ENCODE data around the gene CADM2. TPM values are rescaled to one million over a fixed set of nuclear protein-coding genes. Genes with fewer than 3 reads are reported as not detected.

Gene CADM2
- total and polyA plus RNA-seq, 2 experiments from 2014 or later: 2.9 to 7.8 TPM

GRCh38 chr3:85167576-85167975 lies 208.8 kb downstream of the CADM2 start:
- Histone ChIP-seq H3K9me2 (replicated peaks; ENCODE audit: insufficient read depth) (no peaks in the 10 kb centered on the region), H3K4me2 (no peak overlapping the region), H3K27ac (no peak overlapping the region), H3K27me3 (no peaks in the 10 kb centered on the region), H3K36me3 (replicated peaks; ENCODE audit: insufficient read depth, low read depth) (no peaks in the 10 kb centered on the region), H3K9me3 (ENCODE audit: low read depth) (no peaks in the 10 kb centered on the region), H2AFZ (no peak overlapping the region), H3K4me1 (ENCODE audit: insufficient read depth) (no peaks in the 10 kb centered on the region), H3K4me3 (no peak overlapping the region), H4K20me1 (ENCODE audit: insufficient read depth, poor library complexity, severe bottlenecking) (no peaks in the 10 kb centered on the region), H3K79me2 (no peaks in the 10 kb centered on the region)
- WGBS (ENCODE audit: low lambda C conversion rate, missing lambda C conversion rate): 87% methylated on average over 1 of the region's 1 CpG
- no peak for TF ChIP-seq EZH2phosphoT487 (IDR thresholded peaks at IDR 0.05; ENCODE audit: low read depth, severe bottlenecking, unreplicated experiment)
- DNase-seq (ENCODE audit: low spot score): no peak

- Histone ChIP-seq H3K27ac (no peak overlapping the region), H2AFZ (no peak overlapping the region), H3K4me3 (no peak overlapping the region), H4K20me1 (ENCODE audit: insufficient read depth, poor library complexity, severe bottlenecking) (no peaks in the 10 kb centered on the region), H3K4me2 (no peak overlapping the region), H3K4me1 (ENCODE audit: insufficient read depth) (no peaks in the 10 kb centered on the region), H3K9me2 (replicated peaks; ENCODE audit: insufficient read depth) (no peaks in the 10 kb centered on the region), H3K36me3 (replicated peaks; ENCODE audit: insufficient read depth, low read depth) (no peaks in the 10 kb centered on the region), H3K79me2 (no peaks in the 10 kb centered on the region), H3K9me3 (ENCODE audit: low read depth) (no peaks in the 10 kb centered on the region), H3K27me3 (no peaks in the 10 kb centered on the region)
- 81% methylated on average over 1 of the region's 1 CpG for WGBS (ENCODE audit: low lambda C conversion rate, missing lambda C conversion rate)
- TF ChIP-seq EZH2 (IDR thresholded peaks at IDR 0.05; ENCODE audit: borderline replicate concordance) (no peak), EZH2phosphoT487 (IDR thresholded peaks at IDR 0.05; ENCODE audit: low read depth, severe bottlenecking, unreplicated experiment) (no peak)
- DNase-seq (ENCODE audit: low spot score): no peak
Observed at GRCh38 chr3:85170646-85171045, 211.9 kb downstream of the CADM2 start.

DNA sequence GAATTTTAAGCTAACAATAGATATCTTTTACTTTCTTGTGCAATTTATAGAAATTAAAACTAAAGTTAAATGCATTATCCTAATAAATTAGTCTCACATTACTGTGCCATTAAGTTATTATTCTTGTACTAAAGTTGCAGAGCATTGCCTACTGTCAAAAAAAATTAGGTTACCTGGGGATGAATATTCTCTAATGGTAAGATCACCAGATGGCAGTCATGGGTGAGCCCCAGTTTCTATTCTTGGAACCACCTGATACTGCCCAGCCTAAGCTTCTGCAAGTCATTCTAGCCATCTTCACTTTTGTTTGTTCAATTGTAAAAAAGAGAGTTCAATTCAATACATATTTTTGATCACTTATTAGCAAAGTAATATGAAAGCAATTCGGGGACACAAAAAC lies 213.2 kb downstream of the CADM2 start:
- H3K4me3 ChIP-seq: no peak overlapping the region
- no peak overlapping the region for H3K4me2 ChIP-seq
- H3K9me2 ChIP-seq (replicated peaks; ENCODE audit: insufficient read depth): no peaks in the 10 kb centered on the region
- no peak for DNase-seq (ENCODE audit: low spot score)
- no peak overlapping the region for H3K27ac ChIP-seq
- H2AFZ ChIP-seq: no peak overlapping the region
- no peaks in the 10 kb centered on the region for H3K9me3 ChIP-seq (ENCODE audit: low read depth)
- no peaks in the 10 kb centered on the region for H4K20me1 ChIP-seq (ENCODE audit: insufficient read depth, poor library complexity, severe bottlenecking)
- no peaks in the 10 kb centered on the region for H3K79me2 ChIP-seq
- no peaks in the 10 kb centered on the region for H3K36me3 ChIP-seq (replicated peaks; ENCODE audit: insufficient read depth, low read depth)
- TF ChIP-seq, protein P1, sequence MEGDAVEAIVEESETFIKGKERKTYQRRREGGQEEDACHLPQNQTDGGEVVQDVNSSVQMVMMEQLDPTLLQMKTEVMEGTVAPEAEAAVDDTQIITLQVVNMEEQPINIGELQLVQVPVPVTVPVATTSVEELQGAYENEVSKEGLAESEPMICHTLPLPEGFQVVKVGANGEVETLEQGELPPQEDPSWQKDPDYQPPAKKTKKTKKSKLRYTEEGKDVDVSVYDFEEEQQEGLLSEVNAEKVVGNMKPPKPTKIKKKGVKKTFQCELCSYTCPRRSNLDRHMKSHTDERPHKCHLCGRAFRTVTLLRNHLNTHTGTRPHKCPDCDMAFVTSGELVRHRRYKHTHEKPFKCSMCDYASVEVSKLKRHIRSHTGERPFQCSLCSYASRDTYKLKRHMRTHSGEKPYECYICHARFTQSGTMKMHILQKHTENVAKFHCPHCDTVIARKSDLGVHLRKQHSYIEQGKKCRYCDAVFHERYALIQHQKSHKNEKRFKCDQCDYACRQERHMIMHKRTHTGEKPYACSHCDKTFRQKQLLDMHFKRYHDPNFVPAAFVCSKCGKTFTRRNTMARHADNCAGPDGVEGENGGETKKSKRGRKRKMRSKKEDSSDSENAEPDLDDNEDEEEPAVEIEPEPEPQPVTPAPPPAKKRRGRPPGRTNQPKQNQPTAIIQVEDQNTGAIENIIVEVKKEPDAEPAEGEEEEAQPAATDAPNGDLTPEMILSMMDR (IDR thresholded peaks at IDR 0.05; ENCODE audit: poor library complexity): no peak
- no peak for TF ChIP-seq EZH2phosphoT487 (IDR thresholded peaks at IDR 0.05; ENCODE audit: low read depth, severe bottlenecking, unreplicated experiment)
- no peak for TF ChIP-seq EZH2 (IDR thresholded peaks at IDR 0.05; ENCODE audit: borderline replicate concordance)
- no peaks in the 10 kb centered on the region for H3K4me1 ChIP-seq (ENCODE audit: insufficient read depth)
- WGBS (ENCODE audit: low lambda C conversion rate, missing lambda C conversion rate): 94% methylated on average over 1 of the region's 1 CpG
- no peaks in the 10 kb centered on the region for H3K27me3 ChIP-seq

- 93% methylated on average over 1 of the region's 1 CpG for WGBS (ENCODE audit: low lambda C conversion rate, missing lambda C conversion rate)
- H3K4me2 ChIP-seq: no peak overlapping the region
- H3K9me3 ChIP-seq (ENCODE audit: low read depth): no peaks in the 10 kb centered on the region
- no peak for DNase-seq (ENCODE audit: low spot score)
- no peaks in the 10 kb centered on the region for H3K4me1 ChIP-seq (ENCODE audit: insufficient read depth)
- no peak overlapping the region for H3K4me3 ChIP-seq
- H3K27me3 ChIP-seq: no peaks in the 10 kb centered on the region
- no peaks in the 10 kb centered on the region for H4K20me1 ChIP-seq (ENCODE audit: insufficient read depth, poor library complexity, severe bottlenecking)
- no peak overlapping the region for H3K27ac ChIP-seq
- H2AFZ ChIP-seq: no peak overlapping the region
- TF ChIP-seq EZH2 (IDR thresholded peaks at IDR 0.05; ENCODE audit: borderline replicate concordance) (no peak), EZH2phosphoT487 (IDR thresholded peaks at IDR 0.05; ENCODE audit: low read depth, severe bottlenecking, unreplicated experiment) (no peak)
- H3K36me3 ChIP-seq (replicated peaks; ENCODE audit: insufficient read depth, low read depth): no peaks in the 10 kb centered on the region
- H3K79me2 ChIP-seq: no peaks in the 10 kb centered on the region
- no peaks in the 10 kb centered on the region for H3K9me2 ChIP-seq (replicated peaks; ENCODE audit: insufficient read depth)
Observed at GRCh38 chr3:85176799-85177198, 218.0 kb downstream of the CADM2 start.

DNA sequence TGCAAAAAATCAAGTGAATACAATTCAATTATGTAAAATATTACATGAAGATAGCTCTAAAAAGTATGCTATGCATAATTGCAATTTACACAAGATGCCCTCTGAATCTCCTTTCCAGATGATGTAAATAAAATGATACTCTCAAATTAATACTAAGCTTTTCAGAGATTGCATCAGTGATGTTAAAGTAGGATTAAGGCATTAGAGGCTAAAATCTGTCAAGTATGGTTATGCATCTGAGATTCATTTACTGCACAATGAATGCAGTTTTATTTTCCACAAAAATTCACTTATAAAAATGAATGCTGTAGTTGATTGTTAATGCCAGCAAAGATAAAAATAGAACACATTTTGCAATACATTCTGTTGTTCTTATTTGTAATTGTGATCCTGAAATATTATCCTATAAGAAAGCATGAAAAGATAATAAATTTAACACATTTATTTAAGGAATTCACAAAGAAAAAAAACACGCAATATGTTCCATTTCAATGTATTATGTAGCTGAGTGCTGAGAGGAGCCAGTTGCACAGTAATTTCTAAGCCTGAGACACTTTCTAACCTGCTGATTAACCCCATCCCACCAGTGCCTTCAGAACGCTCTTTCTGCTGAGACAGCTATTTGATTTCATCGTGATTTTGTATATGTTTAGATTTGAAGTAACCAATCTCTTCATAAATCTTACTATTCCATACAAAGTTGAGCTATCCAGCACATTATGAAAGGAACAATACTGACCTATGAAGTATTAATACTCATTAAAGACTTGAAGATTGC lies 224.4 kb downstream of the CADM2 start:
- no peak for DNase-seq (ENCODE audit: low spot score)
- no peaks in the 10 kb centered on the region for H3K9me2 ChIP-seq (replicated peaks; ENCODE audit: insufficient read depth)
- H3K36me3 ChIP-seq (replicated peaks; ENCODE audit: insufficient read depth, low read depth): no peaks in the 10 kb centered on the region
- H2AFZ ChIP-seq: no peak overlapping the region
- H3K27me3 ChIP-seq: no peaks in the 10 kb centered on the region
- no peak overlapping the region for H3K4me2 ChIP-seq
- H3K4me1 ChIP-seq (ENCODE audit: insufficient read depth): no peaks in the 10 kb centered on the region
- H3K9me3 ChIP-seq (ENCODE audit: low read depth): no peaks in the 10 kb centered on the region
- TF ChIP-seq EZH2 (IDR thresholded peaks at IDR 0.05; ENCODE audit: borderline replicate concordance) (no peak), EZH2phosphoT487 (IDR thresholded peaks at IDR 0.05; ENCODE audit: low read depth, severe bottlenecking, unreplicated experiment) (no peak)
- TF ChIP-seq, protein P1 (IDR thresholded peaks at IDR 0.05; ENCODE audit: poor library complexity): no peak
- no peaks in the 10 kb centered on the region for H4K20me1 ChIP-seq (ENCODE audit: insufficient read depth, poor library complexity, severe bottlenecking)
- no peak overlapping the region for H3K27ac ChIP-seq
- H3K79me2 ChIP-seq: no peaks in the 10 kb centered on the region
- 86% methylated on average over 3 of the region's 3 CpGs for WGBS (ENCODE audit: low lambda C conversion rate, missing lambda C conversion rate)
- H3K4me3 ChIP-seq: no peak overlapping the region

Data from hepatocyte (in vitro differentiated cells).